GM13976 (cell line): Measurements from ENCODE around the gene TNRC6C.
"Not testable (repeated sequence)": the region's sequence is repeated elsewhere in the genome, so short reads cannot be mapped to it uniquely, and the experiment has no call there.

Source experiments
- DNase-seq: peaks from one replicate; pipeline ENCODE4 v3.0.0; 2012; ENCODE audit warnings: low spot score
- in situ Hi-C: fragments of 300-500 bp; cut with MboI; formaldehyde crosslinking; loops from one replicate; pipeline ENCODE4 v1.12.0; 2022; ENCODE audit warnings: low sequenced_read_pairs, mixed read lengths, inconsistent platforms; ENCODE audit not compliant: unreplicated experiment
- TF ChIP-seq, protein P1 (sequence below): IDR thresholded peaks from 2 replicates; pipeline ENCODE4 v1.5.1; 2012; ENCODE audit warnings: borderline replicate concordance, mild to moderate bottlenecking; ENCODE audit not compliant: insufficient read depth; ENCODE audit errors: extremely low read depth, missing control alignments, control extremely low read depth

Gene TNRC6C

DNA sequence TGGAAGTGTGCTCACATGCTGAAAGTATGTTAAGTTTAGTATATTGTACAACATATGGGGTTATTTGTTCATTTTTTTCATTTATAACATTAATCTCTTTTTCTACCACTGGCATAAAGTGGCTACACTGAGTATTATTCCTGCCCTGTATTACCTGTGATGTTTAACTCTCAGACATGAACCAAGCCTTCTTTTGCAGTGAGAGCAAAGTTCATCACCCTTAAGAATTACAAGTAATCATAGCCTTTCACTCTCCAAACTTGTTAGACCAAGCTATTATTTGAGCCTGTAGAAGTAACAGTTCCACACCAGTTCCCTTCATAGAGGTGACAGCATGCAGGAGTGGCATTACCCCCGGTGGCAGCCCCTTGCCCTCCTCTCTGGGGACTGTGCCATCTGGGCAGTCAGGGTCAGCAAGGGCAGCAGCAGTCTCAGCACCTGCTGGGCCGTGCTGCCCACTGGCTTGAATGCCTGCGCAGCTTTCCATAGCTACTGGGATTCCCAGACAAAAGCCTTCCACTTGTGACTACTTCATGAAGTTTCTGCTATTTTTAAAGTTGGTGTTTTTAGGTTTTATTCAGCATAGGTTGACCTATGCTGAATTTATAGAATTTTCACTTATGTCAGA, 98.7 kb downstream of the TNRC6C start:
- in situ Hi-C loops, result no loop called here
- TF ChIP-seq, protein P1, sequence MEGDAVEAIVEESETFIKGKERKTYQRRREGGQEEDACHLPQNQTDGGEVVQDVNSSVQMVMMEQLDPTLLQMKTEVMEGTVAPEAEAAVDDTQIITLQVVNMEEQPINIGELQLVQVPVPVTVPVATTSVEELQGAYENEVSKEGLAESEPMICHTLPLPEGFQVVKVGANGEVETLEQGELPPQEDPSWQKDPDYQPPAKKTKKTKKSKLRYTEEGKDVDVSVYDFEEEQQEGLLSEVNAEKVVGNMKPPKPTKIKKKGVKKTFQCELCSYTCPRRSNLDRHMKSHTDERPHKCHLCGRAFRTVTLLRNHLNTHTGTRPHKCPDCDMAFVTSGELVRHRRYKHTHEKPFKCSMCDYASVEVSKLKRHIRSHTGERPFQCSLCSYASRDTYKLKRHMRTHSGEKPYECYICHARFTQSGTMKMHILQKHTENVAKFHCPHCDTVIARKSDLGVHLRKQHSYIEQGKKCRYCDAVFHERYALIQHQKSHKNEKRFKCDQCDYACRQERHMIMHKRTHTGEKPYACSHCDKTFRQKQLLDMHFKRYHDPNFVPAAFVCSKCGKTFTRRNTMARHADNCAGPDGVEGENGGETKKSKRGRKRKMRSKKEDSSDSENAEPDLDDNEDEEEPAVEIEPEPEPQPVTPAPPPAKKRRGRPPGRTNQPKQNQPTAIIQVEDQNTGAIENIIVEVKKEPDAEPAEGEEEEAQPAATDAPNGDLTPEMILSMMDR, result no peak
- DNase-seq, result no peak

DNA sequence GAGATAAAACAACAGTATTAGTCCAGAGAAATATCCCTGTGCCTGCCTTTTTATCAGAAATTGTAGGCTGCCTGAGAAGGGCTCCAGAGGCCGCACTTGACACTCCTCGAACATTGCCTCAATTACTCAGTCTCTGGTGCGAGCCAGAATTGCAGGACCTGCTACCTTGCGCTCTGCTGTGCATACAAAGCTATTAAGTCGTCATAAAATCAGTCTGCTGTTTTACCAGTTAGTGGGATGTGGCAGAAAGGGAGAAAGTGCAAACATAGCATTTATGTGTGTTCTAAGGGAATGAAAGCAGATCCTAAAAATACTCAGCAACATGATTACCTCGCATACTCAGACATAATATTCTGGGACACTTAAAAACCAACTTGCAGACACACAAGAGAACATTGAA, 99.5 kb downstream of the TNRC6C start:
- TF ChIP-seq, protein P1, result no peak
- no peak for DNase-seq

DNA sequence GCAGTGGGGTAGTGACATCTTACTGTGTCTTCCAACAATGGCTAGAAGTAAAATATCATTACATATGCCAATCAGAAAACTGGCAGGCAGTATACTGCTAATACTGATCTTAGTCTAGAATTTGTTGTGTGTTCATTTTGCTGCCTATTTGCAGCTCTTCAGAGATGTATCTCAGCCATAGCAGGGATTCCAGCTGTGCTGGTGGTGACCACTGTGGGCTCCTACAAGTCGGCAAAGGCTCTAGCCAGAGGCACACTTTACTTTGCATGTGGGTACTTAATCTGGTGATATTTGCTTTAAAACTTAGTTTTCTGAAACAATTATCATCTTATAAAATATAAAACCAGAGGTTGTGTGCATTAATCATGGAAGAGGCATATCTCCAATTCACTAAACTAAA, 100.1 kb downstream of the TNRC6C start:
- no peak for DNase-seq
- TF ChIP-seq, protein P1, result no peak
- in situ Hi-C loops, result no loop called here

More for the DNA sequence above, 99.5 kb downstream of the TNRC6C start:
- in situ Hi-C loops, result no loop called here

DNA sequence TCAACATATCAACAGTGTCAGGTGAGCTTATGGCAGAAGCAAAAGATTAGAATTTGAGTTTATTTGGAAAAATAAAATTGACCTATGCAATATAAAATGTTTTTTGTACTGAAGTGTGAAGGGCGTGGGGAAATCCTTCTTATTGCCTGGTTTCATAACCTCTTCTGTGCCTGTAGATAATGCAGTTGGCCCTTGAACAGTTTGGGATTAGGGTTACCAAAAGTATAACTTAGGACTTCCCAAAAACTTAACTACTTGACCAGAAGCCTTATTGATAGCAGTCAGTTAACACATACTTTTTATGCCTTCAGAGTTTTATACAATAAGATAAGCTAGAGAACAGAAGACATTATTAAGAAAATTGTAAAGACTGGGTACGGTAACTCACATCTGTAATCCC, 104.1 kb downstream of the TNRC6C start:
- TF ChIP-seq, protein P1, result no peak
- DNase-seq, result no peak
- in situ Hi-C loops, result no loop called here

DNA sequence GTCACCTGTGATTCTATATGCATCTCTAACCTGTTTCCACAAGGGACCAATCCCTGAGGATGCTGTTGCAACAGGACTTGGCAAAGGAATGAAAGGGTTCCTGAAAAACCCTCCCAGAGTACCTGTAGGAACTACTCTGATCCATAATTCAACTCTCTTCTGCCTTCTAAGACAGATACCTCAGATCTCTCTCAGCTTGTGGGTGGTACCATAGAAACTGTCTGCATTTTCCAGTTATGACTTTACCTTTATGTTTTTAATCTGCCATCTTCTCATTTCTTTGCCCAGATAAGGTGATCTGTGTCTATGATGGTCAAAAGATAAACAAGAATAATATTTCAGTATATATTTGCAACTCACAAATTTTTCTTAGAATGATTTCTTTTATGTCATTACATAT, 105.0 kb downstream of the TNRC6C start:
- TF ChIP-seq, protein P1, result no peak
- no peak for DNase-seq
- in situ Hi-C loops, result no loop called here

DNA sequence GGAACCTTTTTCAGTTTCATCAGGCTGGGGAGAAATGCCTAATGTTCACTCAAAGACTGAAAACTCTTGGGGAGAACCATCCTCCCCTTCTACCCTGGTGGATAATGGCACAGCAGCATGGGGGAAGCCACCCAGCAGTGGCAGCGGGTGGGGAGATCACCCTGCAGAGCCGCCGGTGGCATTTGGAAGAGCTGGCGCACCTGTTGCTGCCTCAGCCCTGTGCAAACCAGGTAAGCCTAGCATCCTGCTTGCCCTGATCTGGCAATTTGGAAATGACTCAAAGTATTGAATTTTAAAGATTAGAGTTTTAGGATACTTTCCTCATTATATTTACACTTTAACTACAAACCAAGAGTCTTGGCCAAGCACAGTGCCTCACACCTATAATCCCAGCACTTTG, 106.2 kb downstream of the TNRC6C start:
- in situ Hi-C loops, result no loop called here
- TF ChIP-seq, protein P1, result no peak
- DNase-seq, result no peak

DNA sequence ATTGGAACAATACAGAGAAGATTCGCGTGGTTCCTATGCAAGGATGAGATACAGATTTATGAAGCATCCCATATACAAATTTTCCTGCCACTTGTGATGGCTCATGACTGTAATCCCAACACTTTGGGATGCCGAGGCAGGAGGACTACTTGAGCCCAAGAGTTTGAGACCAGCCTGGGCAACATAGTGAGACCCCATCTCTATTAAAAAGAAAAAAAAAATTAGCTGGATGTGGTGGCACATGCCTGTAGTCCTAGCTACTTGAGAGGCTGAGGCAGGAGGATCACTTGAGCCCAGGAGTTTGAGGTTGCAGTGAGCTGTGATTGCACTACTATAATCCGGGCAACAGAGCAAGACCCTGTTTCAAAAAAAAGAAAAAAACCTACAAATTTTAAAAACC, 108.5 kb downstream of the TNRC6C start:
- DNase-seq, in situ Hi-C loops: not testable (repeated sequence)
